ENCODE results near the gene SMOC1. TPM values are rescaled to one million over a fixed set of nuclear protein-coding genes. Genes with fewer than 3 reads are reported as not detected.

Gene SMOC1
- total RNA-seq, 2 donors from 2014 or later, result 25.2 to 29.8 TPM

DNA sequence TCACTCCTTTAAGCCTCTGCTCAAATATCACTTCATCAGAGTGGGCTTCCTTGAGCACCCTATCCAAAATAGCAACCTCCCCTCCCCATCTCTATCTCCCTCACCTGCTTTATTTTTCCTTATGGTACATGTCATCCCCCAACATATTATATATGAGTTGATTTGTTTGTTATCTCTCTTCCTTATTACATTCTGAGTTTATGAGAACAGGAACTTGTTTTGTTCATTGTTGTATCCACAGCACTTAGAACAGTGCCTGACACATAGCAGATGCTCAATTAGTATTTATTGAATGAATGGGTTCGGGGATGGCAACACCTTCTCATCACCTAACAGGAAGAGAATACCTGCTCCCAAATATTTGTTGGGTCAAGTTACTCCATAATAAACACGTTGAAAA lies 24.6 kb upstream of the SMOC1 start:
- H3K9me3 ChIP-seq, result no peaks in the 10 kb centered on the region
- ATAC-seq (ENCODE audit: insufficient number of reproducible peaks, low FRiP score, low read depth) (no peak), DNase-seq (ENCODE audit: low spot score) (no peak)
- H3K4me3 ChIP-seq, result no peak overlapping the region
- no peaks in the 10 kb centered on the region for H3K4me1 ChIP-seq (ENCODE audit: control insufficient read depth in 1 of 2, low read depth in 2 of 2)
- H3K27me3 ChIP-seq (replicated peaks; ENCODE audit: insufficient read depth), result no peaks in the 10 kb centered on the region
- no peak overlapping the region for H3K27ac ChIP-seq
- TF ChIP-seq, protein P1, sequence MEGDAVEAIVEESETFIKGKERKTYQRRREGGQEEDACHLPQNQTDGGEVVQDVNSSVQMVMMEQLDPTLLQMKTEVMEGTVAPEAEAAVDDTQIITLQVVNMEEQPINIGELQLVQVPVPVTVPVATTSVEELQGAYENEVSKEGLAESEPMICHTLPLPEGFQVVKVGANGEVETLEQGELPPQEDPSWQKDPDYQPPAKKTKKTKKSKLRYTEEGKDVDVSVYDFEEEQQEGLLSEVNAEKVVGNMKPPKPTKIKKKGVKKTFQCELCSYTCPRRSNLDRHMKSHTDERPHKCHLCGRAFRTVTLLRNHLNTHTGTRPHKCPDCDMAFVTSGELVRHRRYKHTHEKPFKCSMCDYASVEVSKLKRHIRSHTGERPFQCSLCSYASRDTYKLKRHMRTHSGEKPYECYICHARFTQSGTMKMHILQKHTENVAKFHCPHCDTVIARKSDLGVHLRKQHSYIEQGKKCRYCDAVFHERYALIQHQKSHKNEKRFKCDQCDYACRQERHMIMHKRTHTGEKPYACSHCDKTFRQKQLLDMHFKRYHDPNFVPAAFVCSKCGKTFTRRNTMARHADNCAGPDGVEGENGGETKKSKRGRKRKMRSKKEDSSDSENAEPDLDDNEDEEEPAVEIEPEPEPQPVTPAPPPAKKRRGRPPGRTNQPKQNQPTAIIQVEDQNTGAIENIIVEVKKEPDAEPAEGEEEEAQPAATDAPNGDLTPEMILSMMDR (IDR thresholded peaks at IDR 0.05), result no peak
- no peaks in the 10 kb centered on the region for H3K36me3 ChIP-seq

DNA sequence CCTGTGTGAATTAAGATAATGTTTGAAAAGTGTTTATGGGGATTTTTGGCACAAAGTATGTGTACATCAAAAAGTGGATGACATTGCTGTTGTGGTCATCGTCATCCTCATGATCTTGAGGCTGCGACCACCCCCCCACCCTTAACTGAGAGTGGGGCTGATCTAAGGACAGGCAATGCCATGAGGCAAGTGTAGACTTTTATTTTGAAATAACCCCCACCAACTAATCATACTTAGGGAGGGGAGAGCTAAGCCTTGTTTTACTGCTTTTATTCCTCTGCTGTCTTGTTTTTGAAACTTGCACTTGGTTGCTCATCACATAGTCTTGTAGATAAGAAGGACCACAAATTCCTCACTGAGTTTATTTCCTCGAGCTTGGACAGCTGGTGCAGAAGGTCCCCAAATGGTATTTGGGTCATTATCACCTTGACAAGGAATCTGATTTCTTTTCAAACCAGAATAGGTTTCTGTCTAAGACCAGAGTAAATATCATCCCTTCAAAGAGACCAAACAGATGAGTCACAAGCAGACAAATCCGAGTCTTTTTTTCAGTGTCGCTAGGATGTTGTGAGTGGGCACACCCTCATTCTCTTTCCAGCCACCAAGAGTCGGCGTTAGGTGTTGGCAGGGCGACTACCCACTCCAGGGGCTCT lies 23.9 kb upstream of the SMOC1 start:
- no peak overlapping the region for H3K27ac ChIP-seq

DNA sequence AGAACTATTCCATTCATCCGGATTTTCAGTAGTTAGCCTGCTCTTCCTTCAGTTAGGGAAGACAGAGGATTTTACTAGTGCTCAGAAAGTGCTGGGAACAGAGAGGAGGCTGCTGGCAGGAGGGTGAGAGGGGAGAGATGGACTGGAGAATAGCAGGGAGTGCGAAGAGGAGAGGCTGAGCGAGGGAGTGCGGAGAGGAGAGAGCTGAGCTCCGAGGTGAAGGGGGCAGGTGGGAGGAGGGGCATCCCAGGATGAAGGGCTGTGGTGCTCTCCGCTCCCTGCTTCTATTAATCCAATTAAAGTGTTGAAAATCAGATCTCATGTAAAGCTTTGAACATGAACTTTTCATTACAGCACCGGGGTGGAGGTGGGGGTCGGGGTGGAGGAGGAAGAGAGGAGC lies 20.4 kb upstream of the SMOC1 start:
- Histone ChIP-seq H3K27ac (no peak overlapping the region), H3K4me3 (no peak overlapping the region), H3K9me3 (no peaks in the 10 kb centered on the region), H3K36me3 (no peaks in the 10 kb centered on the region), H3K27me3 (replicated peaks; ENCODE audit: insufficient read depth) (no peaks in the 10 kb centered on the region), H3K4me1 (ENCODE audit: control insufficient read depth in 1 of 2, low read depth in 2 of 2) (no peaks in the 10 kb centered on the region)
- ATAC-seq (ENCODE audit: insufficient number of reproducible peaks, low FRiP score, low read depth) (no peak), DNase-seq (ENCODE audit: low spot score) (no peak)
- TF ChIP-seq, protein P1 (IDR thresholded peaks at IDR 0.05), result no peak

More for the DNA sequence above, 23.9 kb upstream of the SMOC1 start:
- Histone ChIP-seq H3K4me3 (no peak overlapping the region), H3K36me3 (no peaks in the 10 kb centered on the region), H3K9me3 (no peaks in the 10 kb centered on the region), H3K4me1 (ENCODE audit: control insufficient read depth in 1 of 2, low read depth in 2 of 2) (no peaks in the 10 kb centered on the region), H3K27me3 (replicated peaks; ENCODE audit: insufficient read depth) (no peaks in the 10 kb centered on the region)
- TF ChIP-seq, protein P1 (IDR thresholded peaks at IDR 0.05), result no peak
- DNase-seq (ENCODE audit: low spot score) (no peak), ATAC-seq (ENCODE audit: insufficient number of reproducible peaks, low FRiP score, low read depth) (no peak)

DNA sequence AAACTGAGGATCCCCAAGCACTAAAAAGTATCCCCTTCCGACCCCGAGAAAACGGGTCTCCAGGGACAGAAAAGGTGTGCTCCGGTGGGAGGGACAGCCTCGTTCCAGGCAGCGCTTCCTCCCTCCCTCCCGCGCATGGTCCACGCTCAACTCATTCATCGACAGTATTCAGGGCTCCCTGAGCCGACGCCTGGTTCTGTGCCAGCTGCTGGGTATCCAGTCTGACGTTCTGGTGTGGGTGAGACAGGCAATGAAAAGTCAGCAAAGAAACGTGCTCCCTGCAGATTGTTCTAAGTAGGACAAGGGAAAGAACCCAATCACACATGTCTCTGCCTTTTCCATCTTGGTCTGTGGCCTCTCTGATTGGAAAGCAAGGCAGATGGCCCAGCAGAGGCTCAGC lies 19.6 kb upstream of the SMOC1 start:
- Histone ChIP-seq H3K9me3 (peaks cover 1% of the 10 kb centered on the region), H3K4me1 (ENCODE audit: control insufficient read depth in 1 of 2, low read depth in 2 of 2) (no peaks in the 10 kb centered on the region), H3K27me3 (replicated peaks; ENCODE audit: insufficient read depth) (no peaks in the 10 kb centered on the region), H3K4me3 (no peak overlapping the region), H3K27ac (no peak overlapping the region), H3K36me3 (no peaks in the 10 kb centered on the region)
- TF ChIP-seq, protein P1 (IDR thresholded peaks at IDR 0.05), result no peak
- no peak for ATAC-seq (ENCODE audit: insufficient number of reproducible peaks, low FRiP score, low read depth)
- no peak for DNase-seq (ENCODE audit: low spot score)

DNA sequence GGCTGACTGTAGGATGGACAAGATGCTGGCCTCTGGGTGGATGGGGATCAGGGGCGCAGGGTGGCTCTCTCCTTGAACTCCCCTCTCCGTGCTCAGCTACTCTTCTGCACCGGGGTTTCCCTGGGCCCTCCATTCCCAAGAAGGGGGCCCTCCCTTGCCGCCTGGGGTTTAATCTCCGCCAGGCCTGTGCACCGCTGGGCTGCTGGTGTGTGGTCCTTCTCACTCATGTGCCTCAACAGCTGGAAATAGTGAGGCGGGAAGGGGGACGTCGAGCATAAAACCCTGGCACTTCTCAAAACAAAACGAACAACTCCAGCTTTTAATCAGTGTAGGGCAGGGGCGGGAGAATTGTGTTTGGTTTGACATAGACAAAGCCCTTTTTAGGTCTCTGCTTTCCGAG lies 19.0 kb upstream of the SMOC1 start:
- no peak for ATAC-seq (ENCODE audit: insufficient number of reproducible peaks, low FRiP score, low read depth)

More for the DNA sequence above, 19.0 kb upstream of the SMOC1 start:
- no peak overlapping the region for H3K4me3 ChIP-seq
- DNase-seq (ENCODE audit: low spot score), result no peak
- TF ChIP-seq, protein P1 (IDR thresholded peaks at IDR 0.05), result no peak
- H3K27me3 ChIP-seq (replicated peaks; ENCODE audit: insufficient read depth), result no peaks in the 10 kb centered on the region
- H3K36me3 ChIP-seq, result no peaks in the 10 kb centered on the region
- H3K4me1 ChIP-seq (ENCODE audit: control insufficient read depth in 1 of 2, low read depth in 2 of 2), result no peaks in the 10 kb centered on the region
- no peak overlapping the region for H3K27ac ChIP-seq
- H3K9me3 ChIP-seq, result peaks cover 3% of the 10 kb centered on the region

Measured in thoracic aorta (tissue), 2 donors.